Measurements from ENCODE around the gene C6orf52.
"Not testable (repeated sequence)": the region's sequence is repeated elsewhere in the genome, so short reads cannot be mapped to it uniquely, and the experiment has no call there.

Gene C6orf52

GRCh38 chr6:10695086-10695657, 756 bp upstream of the C6orf52 start:
- no peak for ATAC-seq

- no peak for ATAC-seq
Observed at GRCh38 chr6:10692965-10693538, 1.4 kb downstream of the C6orf52 start.

DNA sequence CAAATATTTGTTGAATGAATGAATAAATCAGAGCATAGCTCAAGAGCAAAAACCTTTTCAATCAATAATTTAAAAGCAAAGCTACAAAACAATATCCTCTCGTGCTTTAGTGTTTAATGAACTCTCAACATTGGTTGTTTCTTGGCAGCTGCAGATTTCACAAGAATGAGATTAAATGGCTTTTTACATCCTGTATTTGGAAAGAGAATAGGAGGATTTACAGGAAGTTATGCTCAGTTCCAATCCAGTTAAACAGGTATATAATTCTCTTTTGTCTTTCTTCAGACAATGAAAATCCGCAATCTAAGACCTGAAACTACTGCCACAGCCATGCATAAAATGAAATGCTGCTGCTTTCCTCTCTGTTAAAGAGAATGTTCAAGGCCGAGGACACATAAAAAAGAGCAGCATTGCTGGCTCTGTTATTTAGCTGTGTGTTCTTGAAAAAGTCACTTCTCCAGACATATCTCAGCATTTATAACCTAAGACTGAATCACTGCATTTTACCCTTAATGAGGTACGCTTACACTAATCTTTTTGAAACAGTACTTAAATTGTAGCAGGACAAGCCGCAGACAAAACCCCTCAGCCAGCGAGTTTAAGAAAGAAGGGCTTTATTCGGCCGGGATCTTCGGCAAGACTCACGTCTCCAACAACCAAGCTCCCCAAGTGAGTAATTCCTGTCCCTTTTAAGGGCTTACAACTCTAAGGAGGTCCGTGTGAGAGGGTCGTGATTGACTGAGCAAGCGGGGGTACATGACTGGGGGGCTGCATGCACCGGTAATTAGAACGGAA, 3.6 kb downstream of the C6orf52 start:
- ATAC-seq = no peak

GRCh38 chr6:10687582-10687981, 6.8 kb downstream of the C6orf52 start:
- ATAC-seq = no peak

- ATAC-seq = no peak
Observed at GRCh38 chr6:10686901-10687300, 7.5 kb downstream of the C6orf52 start.

GRCh38 chr6:10685092-10685915, 9.1 kb downstream of the C6orf52 start:
- ATAC-seq = no peak

GRCh38 chr6:10684618-10685017, 9.8 kb downstream of the C6orf52 start:
- no peak for ATAC-seq

DNA sequence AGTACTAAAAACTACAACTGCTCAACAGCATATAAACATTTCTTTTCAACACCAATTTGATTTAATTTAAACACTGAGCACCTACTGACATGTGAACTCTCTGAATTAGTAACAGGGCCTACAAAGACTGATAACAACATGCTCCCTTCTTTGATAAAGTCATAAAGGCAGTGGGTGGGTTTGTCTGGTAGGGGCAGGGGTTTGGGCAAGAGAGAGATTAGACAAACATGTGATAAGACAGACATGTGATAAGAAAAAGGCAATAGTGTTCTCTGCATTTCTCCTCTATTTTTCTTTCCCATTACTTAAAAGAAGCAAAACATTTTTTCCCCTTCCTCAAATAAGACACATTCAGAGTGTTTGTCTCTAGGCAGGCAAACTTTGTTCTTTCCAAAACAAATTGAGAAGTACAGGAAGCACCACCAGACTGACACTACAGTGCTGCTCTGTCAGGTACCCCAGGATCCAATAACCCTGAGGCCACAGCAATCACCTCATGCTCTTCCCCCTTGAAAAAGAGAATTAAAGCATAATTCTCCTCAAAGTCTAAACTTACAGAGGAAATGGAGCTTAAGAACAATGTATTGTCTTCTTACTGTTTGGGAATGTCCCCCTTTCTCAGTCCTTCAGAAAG, 11.9 kb downstream of the C6orf52 start:
- ATAC-seq = no peak

- no peak for ATAC-seq
Observed at GRCh38 chr6:10681795-10682194, 12.6 kb downstream of the C6orf52 start.

- ATAC-seq = no peak
Observed at GRCh38 chr6:10678456-10678855, 16.0 kb downstream of the C6orf52 start.

GRCh38 chr6:10676403-10676802, 18.0 kb downstream of the C6orf52 start:
- no peak for ATAC-seq

- ATAC-seq = no peak
Observed at GRCh38 chr6:10668126-10668917, 26.1 kb downstream of the C6orf52 start.

- ATAC-seq = not testable (repeated sequence)
Observed at GRCh38 chr6:10665595-10665994, 28.8 kb downstream of the C6orf52 start.

DNA sequence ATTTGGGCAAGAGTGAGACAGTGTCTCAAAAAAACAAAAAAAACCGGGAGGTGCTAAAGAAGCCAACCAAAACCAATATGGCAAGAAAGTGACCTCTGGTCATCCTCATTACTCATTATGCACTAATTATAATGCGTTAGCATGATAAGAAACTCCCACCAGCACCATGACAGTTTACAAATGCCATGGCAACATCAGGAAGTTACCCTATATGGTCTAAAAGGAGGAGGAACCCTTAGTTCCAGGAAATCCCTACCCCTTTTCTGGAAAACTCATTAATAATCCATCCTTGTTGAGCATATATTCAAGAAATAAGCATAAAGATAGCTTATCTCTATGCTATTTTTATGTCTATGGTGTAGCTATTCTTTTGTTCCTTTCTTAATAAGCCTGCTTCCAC, 31.7 kb downstream of the C6orf52 start:
- no peak for ATAC-seq

DNA sequence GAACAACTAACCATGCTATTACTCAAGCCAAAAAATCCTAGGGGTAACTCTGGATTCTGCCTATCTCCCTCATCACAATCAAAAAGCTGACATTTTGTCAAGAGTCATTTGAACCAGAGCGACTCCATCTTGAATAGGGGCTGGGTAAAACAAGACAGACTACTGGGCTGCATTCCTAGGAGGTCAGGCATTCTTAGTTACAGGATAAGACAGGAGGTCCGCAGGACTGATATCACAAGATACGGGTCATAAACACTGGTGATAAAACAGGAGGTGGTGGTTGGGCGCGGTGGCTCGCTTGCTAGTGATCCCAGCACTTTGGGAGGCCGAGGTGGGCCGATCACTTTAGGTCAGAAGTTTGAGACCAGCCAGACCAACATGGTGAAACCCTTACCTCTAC, 32.2 kb downstream of the C6orf52 start:
- no peak for ATAC-seq

GRCh38 chr6:10660431-10661191, 33.8 kb downstream of the C6orf52 start:
- not testable (repeated sequence) for ATAC-seq

- ATAC-seq = no peak
Observed at GRCh38 chr6:10659699-10660348, 34.6 kb downstream of the C6orf52 start.

DNA sequence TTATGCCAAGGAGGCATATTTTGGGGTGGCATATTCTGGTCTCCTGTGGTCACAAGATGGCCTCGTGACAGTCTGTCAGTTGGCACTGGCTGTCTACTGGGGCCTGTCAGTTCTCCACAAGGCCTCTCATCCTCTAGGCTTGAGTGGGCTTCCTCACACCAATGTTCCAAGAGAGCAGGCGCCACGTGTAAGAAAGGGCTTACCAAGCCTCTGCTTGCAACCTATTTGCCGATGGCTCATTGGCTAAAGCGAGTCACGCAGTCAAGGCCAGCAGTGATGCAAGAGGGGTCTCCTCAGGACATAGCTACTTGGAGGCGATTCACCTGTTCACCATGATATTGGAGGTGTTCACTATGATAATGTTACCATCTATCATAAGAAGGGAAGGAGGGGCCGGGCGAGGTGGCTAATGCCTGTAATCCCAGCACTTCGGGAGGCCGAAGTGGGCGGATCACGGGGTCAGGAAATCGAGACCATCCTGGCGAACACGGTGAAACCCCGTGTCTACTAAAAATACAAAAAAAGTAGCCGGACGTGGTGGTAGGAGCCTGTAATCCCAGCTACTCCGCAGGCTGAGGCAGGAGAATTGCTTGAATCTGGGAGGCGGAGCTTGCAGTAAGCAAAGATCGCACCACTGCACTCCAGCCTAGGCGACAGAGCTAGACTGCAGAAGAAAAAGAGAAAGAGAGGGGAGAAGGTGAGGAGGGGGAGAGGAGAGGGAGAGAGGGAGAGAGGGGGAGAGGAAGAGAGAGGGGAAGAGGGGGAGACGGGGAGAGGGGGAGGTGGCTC, 35.3 kb downstream of the C6orf52 start:
- ATAC-seq = no peak

- peak in 1 of 2 donors; percentile 20 for ATAC-seq
Observed at GRCh38 chr6:10655508-10656055, 38.8 kb downstream of the C6orf52 start.
